DMS79 (cell line): ENCODE measurements around the gene DNAJC5G.
"Not testable (repeated sequence)": the region's sequence is repeated elsewhere in the genome, so short reads cannot be mapped to it uniquely, and the experiment has no call there.

ENCODE experiments used
- DNase-seq: peaks from one replicate; lab custom pipeline; 2025; lab: John Stamatoyannopoulos, UW

Gene DNAJC5G

DNA sequence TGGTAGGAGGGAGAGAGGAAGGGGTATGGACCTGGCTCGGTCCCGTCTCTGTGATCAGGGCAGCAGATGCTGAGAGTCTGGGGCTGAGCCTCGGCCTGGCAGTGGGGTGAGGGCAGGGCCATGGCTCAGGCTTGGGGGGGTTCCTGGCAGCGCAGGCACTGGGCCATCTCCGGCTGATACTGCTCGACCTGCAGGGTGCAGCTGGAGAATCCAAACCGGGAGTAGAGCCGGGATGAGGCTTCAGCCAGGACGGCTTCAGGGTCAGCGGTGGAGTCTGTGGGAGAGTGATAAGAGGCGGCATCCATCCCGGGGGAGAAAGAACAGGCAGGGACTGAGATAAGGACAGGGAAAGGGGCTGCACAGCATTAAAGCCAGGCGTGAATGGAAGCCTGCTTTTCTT, 20.0 kb upstream of the DNAJC5G start:
- no peak for DNase-seq

- DNase-seq = no peak
Observed at GRCh38 chr2:27255660-27256059, 19.6 kb upstream of the DNAJC5G start.

DNA sequence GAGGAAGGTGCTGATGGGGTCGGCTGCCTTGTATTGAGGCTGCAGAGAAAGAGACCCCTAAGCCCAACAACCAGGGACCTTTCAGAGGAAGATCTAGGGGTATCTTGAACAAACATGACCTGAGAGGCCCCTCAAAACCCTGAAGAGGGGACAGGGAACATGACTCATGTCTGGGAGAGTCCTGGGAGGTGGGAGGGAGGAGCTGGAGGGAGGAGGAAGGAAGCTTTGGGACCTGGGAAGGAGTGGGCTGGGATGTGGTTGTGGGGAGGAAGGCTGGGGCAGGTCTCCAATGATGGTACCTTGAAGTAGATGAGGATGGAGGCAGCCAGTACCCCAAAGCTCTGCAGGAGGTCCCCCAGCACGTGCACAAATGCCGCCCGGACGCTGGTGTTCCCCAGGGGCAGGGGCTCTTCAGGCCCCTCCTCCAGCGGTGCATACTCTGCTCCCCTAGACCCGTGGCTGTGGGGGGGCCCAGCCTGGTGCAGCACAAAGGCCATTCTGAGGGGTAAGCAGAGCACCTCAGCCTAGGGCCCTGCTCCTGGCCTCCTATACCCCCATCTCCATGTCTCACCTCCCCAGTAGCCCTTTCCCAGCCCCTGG, 18.3 kb upstream of the DNAJC5G start:
- DNase-seq = no peak

DNA sequence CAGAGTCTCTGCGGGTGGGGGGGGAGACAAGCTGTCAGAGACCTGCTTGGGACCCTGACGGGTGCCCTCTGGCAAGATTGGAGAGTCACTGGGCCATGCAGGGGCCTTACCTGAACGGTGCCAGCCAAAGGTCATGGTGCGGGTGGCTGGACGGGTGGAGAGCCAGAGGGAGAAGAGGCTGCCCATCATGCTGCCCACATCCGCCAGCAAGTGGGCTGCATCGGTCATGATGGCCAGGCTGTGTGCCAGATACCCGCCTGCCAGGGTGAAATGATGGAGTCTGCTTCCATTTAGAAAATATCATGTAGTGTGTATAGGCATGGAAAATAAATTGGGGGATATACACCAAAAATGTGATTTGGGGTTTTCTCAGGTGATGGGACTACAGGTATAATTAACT, 17.2 kb upstream of the DNAJC5G start:
- DNase-seq = no peak

DNA sequence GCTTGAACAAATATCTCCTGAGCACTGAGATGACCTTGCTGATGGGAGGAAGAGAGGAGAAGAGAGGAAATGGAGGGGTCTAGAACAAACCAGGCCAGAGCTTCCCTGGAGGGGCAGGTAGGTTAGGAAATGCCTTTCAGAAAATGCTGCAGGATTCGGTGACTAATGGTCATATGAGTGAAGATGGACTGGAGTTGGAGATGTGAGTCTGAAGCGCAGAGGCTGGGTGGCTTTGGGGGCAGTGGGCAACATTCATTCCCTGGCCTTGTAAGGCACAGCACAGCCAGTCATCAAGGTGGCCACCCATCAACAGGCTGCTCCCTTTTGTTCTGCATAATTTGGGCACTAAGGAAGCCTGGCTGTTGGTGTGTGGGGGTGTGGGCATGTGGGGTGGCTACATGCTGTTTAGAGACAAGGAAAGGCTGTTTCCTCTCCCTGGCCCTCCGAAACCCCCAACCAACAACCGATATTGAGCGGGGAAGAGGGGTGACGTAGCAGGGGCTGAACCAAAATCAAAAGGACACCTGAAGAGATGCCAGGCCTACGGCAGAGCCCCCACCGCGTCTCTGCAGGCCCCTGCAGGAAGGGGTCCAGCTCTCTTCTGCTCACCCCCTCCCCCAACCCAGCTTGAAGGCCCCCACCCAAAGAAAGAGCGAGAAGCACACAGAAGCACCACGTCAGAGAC, 13.8 kb upstream of the DNAJC5G start:
- DNase-seq = no peak

DNA sequence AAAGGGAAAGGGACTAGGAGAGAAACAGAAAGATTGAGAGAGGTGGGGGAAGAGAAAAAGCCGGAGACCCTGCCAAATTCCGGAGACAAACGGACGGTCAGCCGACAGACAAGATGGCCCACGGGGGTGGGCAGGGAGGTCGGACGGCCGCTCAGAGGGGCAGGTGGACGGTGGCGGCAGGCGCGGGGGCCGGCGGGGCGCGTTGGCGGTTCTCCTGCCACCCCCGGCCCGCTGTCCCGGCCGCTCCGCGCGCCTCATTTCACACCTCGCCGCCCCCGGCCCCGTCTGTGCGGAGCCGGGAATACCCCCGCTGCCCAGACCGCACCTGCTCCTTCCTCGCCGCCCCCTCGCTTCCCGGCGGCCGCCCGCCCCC, 13.3 kb upstream of the DNAJC5G start:
- no peak for DNase-seq

DNA sequence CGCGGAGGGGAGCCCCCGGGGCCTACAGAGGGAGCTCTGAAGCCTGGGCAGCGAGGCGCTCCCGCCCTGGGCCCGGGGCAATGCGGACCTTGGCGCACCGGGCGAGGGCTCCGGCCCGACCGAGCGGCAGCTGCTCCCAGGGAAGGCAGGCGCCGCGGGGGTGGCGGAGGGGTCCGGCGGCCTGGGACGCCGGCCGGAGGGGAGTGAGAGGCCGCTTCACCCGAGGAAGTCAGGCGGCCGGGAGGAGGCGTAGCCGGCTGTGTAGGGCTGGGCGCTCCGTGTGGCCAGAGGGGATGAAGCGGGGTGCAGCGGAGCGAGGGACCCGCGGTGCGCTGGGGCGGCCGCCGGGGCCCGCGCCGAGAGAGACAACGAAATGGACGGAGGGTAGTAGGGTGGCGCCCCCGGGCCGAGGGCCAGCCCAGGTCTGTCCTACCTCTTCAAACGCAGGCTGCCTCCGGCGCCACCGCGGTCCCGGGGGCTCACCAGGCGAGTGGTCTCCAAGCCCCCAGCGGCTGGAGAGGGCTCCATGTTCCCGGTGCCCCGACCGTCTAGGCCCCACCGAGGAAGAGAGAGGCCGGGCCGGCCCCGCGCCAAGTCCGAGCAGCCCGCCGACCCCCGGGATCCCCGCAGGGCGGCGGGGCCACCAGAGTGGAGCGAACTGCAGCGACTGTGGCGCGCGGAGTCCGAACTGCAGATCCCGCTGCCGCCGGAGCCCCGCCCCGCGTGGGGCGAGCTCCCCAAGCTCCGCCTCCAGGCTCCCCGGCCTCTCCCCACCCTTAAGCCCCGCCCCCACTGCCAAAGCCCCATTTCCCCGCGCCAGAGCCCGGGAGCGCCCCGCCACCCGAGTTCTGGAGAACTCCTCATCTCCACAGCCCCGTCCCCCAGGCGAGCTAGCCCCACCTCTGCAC, 12.6 kb upstream of the DNAJC5G start, which contains the start of gene SLC30A3:
TSS of gene SLC30A3 (minus strand) at position 669 of the 908 bp plus-strand sequence. CDS start at position 528, 141 bp downstream.
- DNase-seq = no peak

DNA sequence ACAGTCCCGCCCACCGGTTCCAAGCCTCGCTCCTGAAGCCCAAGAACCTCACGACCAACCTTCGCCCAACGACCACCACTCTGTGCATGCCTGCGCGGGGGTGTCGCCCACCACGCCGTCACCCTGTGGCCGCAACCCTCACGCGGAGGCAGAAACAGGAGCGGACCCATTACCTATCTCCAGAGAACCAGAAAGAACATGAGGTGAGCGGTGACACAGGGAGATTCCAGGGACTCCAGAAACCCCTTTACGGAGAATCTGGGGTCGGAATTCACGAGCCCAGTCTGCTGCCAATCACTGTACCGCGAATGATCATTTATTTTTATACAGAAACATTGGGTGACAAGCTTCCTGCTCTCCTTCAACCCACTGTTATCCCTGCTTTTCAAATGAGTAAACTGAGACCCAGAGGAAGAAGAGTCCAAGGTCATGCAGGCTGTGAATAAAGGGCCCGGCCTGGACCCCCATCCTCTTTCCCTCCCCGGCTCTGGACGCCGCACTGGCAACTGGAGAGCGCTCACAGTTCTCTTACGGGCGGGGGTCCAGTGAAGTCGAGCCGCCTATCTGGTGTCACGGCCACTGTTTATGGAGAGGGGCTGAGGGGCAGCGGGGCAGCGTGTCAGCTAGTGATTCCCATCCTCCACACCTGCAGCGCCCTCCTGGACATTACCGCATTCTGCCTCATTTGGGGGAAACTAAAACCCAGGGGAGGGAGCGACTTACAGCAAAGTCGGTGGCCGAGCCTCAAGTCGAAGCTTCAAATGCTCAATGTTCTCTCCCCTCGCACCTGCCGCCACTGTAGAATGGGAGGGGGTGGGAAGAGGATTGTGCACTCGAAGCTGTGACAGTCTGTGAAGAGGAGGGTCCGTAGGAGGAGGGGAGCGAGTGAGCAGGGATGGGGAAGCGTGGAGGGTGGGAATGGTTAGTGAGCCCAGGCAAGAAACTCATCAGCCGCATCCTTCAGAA, 11.7 kb upstream of the DNAJC5G start:
- DNase-seq = no peak

DNA sequence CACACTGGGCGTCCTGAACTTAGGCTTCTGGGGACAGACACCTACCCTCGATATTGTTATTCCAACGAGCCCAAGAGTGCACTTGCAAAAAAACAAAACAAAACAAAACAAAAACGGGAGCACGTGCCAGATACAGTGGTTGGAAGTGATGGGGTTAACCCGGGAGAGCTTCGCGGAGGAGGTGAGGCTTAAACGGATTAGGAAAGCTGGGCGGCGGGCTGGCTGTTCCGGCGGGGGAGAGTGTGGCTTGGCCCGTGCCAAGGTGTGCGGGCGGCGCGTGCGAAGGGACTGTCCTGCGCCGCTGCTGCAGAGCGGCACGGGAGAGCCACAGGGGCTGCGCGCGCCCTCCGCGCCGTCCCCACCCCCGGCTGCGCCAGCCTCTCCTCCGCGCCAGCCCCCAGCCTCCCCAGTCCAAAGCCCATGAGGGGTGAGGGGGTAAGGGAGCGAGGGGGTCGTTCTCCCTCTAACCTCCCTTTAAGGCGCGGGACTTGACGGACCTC, 10.9 kb upstream of the DNAJC5G start:
- peak; percentile 12 for DNase-seq

DNA sequence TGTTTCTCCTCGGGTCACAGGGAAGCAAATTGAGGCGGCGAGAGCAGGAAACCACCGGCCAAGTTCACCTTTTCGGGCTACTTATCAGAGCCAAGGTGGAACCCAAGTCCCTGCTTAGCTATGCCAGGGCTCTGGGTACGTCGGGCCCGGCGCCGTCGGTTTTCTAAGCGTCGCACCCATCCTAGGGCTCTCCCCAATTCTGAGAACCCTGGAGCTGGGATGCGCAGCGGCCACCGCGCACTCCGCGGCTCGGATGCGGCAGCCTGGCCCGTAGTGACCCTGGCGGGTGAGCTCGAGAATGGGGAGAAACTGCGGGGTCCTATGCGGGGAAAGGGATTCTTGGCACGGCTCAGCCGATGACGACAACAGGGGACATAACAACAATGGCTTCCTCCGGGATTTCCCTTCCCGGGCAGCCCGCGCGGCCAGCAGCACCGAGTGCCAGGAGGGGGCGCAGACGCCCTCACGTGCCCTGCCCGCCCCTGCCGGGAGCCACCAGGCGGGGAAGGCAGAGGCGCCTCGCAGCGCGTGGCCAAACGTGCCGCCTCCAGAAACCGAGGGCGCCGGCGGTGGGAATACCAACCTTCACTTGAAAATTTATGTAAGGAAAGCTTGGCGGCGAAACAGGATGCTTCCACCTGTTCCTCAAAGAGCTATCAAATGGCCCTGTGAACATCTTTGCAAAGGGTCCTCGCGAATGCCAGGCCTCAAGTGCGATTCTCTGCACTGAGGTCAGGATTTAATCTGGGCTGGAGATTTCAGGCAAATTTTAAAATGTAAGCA, 10.3 kb upstream of the DNAJC5G start:
- peak; percentile 67 for DNase-seq

DNA sequence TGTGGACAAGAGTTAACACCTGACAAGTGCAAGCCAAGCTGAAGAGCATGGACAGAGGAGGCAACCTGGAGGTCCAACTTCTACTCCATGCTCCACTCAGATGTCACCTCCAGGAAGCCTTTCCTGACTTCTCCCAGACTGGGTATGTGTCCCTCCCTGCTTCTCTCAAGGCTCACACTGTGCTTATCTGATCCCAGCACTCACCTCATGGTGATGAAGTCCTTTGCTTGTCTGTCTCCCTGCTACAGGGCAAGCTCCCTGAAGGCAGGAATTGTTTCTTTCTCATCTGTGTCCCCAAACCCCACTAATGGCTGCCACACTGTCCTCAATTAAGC, 9.7 kb upstream of the DNAJC5G start:
- DNase-seq = no peak

- not testable (repeated sequence) for DNase-seq
Observed at GRCh38 chr2:27268296-27268695, 6.9 kb upstream of the DNAJC5G start.

GRCh38 chr2:27270131-27270530, 5.1 kb upstream of the DNAJC5G start:
- DNase-seq = no peak

GRCh38 chr2:27270670-27271069, 4.6 kb upstream of the DNAJC5G start:
- DNase-seq = no peak

DNA sequence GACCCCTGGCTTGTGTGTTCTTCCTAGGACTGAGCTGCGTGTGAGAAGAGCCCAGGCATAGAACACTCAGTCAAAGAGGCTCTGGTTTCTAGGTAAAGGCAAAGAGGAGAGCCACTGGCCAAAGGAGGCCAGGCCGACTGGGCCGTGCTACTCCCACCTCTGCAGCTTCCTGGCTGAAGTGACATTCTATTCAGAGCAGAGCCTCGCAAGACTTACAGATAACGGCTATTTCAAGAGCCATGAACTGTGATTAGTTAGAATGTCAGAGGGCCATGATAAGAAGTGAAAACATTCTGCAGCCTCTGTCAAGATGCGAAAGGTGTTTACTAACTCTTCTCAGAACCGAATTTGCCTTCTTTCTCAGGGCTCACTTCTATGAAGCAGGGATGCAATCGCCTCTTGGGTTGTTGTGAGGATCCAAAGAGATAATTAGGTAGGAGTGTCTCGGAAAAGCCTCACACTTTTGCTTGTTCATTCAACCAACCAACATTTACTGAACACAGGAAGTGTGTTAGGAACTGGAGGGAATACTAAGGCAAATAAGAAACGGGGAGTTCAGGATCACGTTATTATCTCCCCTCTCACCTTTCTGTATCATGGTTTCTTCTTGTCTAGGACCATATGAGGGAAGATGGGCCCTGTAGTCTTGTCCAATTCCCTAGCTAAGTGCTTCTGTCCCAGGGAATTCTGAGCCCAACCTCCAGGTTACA, 3.4 kb upstream of the DNAJC5G start:
- no peak for DNase-seq

GRCh38 chr2:27272537-27273522, 2.4 kb upstream of the DNAJC5G start:
- DNase-seq = not testable (repeated sequence)

DNA sequence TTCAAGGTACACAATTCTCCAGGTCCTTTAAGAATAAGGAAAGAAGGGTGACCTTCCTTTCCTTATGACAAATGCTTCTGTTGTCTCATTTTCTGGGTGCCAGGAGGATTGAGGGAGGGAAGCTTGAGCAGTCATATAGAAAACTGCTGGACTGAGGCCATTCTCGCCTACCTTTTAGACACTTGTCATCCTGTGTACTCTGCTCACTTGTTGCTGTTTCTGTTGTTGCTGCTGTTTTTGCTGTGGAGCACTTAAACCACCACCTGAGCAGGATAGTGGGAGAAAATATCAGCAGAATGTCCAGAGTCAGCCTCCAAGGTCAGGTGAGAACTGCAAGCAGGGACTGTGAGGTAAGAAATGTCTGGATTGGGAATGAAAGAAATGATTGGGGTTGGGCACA, 2.8 kb downstream of the DNAJC5G start:
- no peak for DNase-seq

- no peak for DNase-seq
Observed at GRCh38 chr2:27280826-27281225, 5.6 kb downstream of the DNAJC5G start.

- no peak for DNase-seq
Observed at GRCh38 chr2:27281442-27281841, 6.2 kb downstream of the DNAJC5G start.
